GM12864 (cell line): ENCODE data around the gene PAPSS2.
"Not testable (repeated sequence)": the region's sequence is repeated elsewhere in the genome, so short reads cannot be mapped to it uniquely, and the experiment has no call there.

Experiments
- DNase-seq: peaks from one replicate; pipeline ENCODE4 v3.0.0-alpha.2; 2011; ENCODE audit warnings: low read depth
- H3K4me3 ChIP-seq: 2 replicates; pipeline ENCODE4 v1.5.1; 2011; ENCODE audit warnings: mild to moderate bottlenecking, low read depth, low read length, control low read depth
- CTCF ChIP-seq: IDR thresholded peaks from 2 replicates; pipeline ENCODE4 v1.5.1; 2011; ENCODE audit warnings: low read depth, mild to moderate bottlenecking, moderate library complexity, low read length, control low read depth, inconsistent platforms; ENCODE audit errors: missing control alignments

The PAPSS2 gene

GRCh38 chr10:87618566-87619423 is 40.9 kb upstream of the PAPSS2 start:
- no peak for TF ChIP-seq CTCF
- DNase-seq: no peak
- no peak overlapping the region for H3K4me3 ChIP-seq

GRCh38 chr10:87619705-87620104 is 40.0 kb upstream of the PAPSS2 start:
- TF ChIP-seq CTCF: no peak
- DNase-seq: no peak
- H3K4me3 ChIP-seq: no peak overlapping the region

- H3K4me3 ChIP-seq, DNase-seq: not testable (repeated sequence)
These were observed 38.2 kb upstream of the PAPSS2 start for GRCh38 chr10:87621440-87621839.

- peak; percentile 38 for TF ChIP-seq CTCF
- peak; percentile 10 for DNase-seq
- no peak overlapping the region for H3K4me3 ChIP-seq
These were observed 37.2 kb upstream of the PAPSS2 start for GRCh38 chr10:87622314-87623004.

GRCh38 chr10:87623191-87623590 is 36.5 kb upstream of the PAPSS2 start:
- H3K4me3 ChIP-seq: no peak overlapping the region
- TF ChIP-seq CTCF: no peak
- DNase-seq: no peak

- DNase-seq: no peak
- H3K4me3 ChIP-seq: no peak overlapping the region
- TF ChIP-seq CTCF: no peak
These were observed 34.0 kb upstream of the PAPSS2 start for GRCh38 chr10:87625661-87626060.

- DNase-seq: no peak
- no peak for TF ChIP-seq CTCF
- no peak overlapping the region for H3K4me3 ChIP-seq
These were observed 33.2 kb upstream of the PAPSS2 start for GRCh38 chr10:87626422-87626892.
